ENCODE measurements around the gene ARF6.

- TF ChIP-seq CTCF (IDR thresholded peaks at IDR 0.05) (no peak), POLR2AphosphoS5 (IDR thresholded peaks at IDR 0.05; ENCODE audit: low read depth, low read length) (no peak), SIN3A (IDR thresholded peaks at IDR 0.05; ENCODE audit: borderline replicate concordance, insufficient read depth, low read depth, low read length) (no peak), TCF7L2 (IDR thresholded peaks at IDR 0.05; ENCODE audit: low read depth, low read length) (no peak)
These were observed 31.7 kb upstream of the ARF6 start for GRCh38 chr14:49860988-49861698.

Measured in Panc1 (cell line).